Urinary bladder (tissue), 4 donors: Measurements from ENCODE around the gene FBXL2. TPM values are rescaled to one million over a fixed set of nuclear protein-coding genes. Genes with fewer than 3 reads are reported as not detected.

Experiments used
- DNase-seq: peaks from one replicate; pipeline ENCODE4 v3.0.0-alpha.2; 2015; ENCODE audit errors: extremely low spot score
- H3K27ac ChIP-seq: one replicate; pipeline ENCODE4 v1.5.1; 2013; ENCODE audit warnings: low read depth, mild to moderate bottlenecking, moderate library complexity
- H3K36me3 ChIP-seq: one replicate; pipeline ENCODE4 v1.6.1; 2013; ENCODE audit warnings: mild to moderate bottlenecking, moderate library complexity; ENCODE audit not compliant: insufficient read depth
- H3K4me1 ChIP-seq: one replicate; pipeline ENCODE4 v1.6.1; 2013; ENCODE audit warnings: mild to moderate bottlenecking, moderate library complexity; ENCODE audit not compliant: insufficient read depth
- H3K4me3 ChIP-seq: one replicate; pipeline ENCODE4 v1.5.1; 2013; ENCODE audit warnings: low read depth, low read length
- WGBS: extraction: QIAGEN DNeasy Blood & Tissue Kit; methylation state at CpG from one replicate; pipeline ENCODE4 v1.1.7; 2013; 5-methylcytosine and 5-hydroxymethylcytosine counted together
- polyA plus RNA-seq: library from polyadenylated mRNA; stranded (reverse); fragments of 200-250 nt; gene quantifications from one replicate; pipeline ENCODE4 v1.2.3, GENCODE V29; 2013
- total RNA-seq: library from RNA; depleted of rRNA; stranded (reverse); fragments of >200 nt; gene quantifications from one replicate; pipeline ENCODE4 v1.2.3, GENCODE V29; 2014
- donor health status: healthy with polysubstance abuse.
- donor health status: healthy.

Gene FBXL2
- total and polyA plus RNA-seq, 2 donors: 5.2 to 15.1 TPM

- no peaks in the 10 kb centered on the region for H3K4me1 ChIP-seq
- H3K36me3 ChIP-seq: no peaks in the 10 kb centered on the region
- H3K4me3 ChIP-seq: no peak overlapping the region
- H3K27ac ChIP-seq: no peak overlapping the region
- DNase-seq: no peak
- WGBS: 96% methylated on average over 12 of the region's 12 CpGs
Observed at GRCh38 chr3:33383951-33384350, 106.7 kb downstream of the FBXL2 start.

DNA sequence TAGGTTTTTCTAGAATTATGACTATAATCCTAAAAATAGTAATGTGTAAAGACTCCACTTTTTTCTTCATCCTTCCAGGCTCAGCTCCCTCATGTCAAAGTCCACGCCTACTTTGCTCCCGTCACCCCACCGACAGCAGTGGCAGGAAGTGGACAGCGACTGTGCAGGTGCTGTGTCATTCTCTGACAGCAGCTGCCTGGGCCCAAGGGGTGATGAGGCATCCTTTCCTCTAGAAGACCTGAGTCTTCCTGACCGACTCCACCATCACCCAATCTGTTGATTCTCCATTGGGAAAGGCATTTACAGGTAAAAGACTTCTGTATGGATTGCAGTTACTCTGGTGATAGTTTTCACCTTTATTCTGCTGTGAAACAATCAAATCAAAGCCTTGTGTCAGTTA is 108.2 kb downstream of the FBXL2 start:
- Histone ChIP-seq H3K4me1 (no peaks in the 10 kb centered on the region), H3K4me3 (no peak overlapping the region), H3K36me3 (peaks cover under 1% of the 10 kb centered on the region), H3K27ac (no peak overlapping the region)
- no peak for DNase-seq
- 78% methylated on average over 5 of the region's 5 CpGs for WGBS

- H3K36me3 ChIP-seq: peaks cover 2% of the 10 kb centered on the region
- no peak overlapping the region for H3K4me3 ChIP-seq
- WGBS: 32% methylated on average over 1 of the region's 1 CpG
- H3K4me1 ChIP-seq: no peaks in the 10 kb centered on the region
- no peak for DNase-seq
- no peak overlapping the region for H3K27ac ChIP-seq
Observed at GRCh38 chr3:33386631-33387030, 109.4 kb downstream of the FBXL2 start.

DNA sequence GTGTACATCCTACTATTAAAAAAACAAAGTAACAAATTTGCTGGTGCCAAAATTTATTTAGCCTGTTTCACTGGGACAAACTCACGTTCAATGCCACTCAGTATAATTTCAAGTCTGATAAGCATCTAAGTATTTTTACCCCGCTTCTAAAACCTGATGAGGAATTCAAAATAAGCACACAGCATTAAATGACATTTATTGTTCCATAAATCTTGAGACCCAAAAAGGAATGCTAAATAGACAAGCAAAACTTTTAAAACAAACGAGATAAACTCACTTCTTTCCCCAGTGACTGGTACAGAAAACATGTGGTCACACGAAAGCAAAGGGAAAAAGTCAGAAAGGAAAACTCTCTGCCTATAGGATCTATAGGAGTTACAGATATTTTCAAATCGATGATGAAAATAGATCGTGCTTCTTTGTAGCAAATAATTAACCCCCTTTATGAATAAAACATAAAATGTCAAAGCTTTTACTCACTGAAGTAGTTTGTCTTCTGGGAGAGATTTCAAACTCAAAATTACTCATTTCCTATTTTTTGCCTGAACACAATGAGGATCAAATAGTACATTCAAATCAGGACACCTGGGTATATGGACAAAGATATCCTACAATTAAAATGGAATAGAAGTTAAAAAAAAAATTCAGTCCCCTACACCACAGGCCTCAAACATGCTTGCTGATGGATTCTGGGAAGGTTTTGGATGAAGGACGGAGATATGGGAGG is 111.3 kb downstream of the FBXL2 start:
- 51% methylated on average over 7 of the region's 7 CpGs for WGBS
- DNase-seq: no peak
- no peak overlapping the region for H3K4me3 ChIP-seq
- no peak overlapping the region for H3K27ac ChIP-seq
- H3K4me1 ChIP-seq: no peaks in the 10 kb centered on the region
- H3K36me3 ChIP-seq: peaks cover 2% of the 10 kb centered on the region

- DNase-seq: no peak
- H3K27ac ChIP-seq: no peak overlapping the region
- H3K36me3 ChIP-seq: peaks cover 5% of the 10 kb centered on the region
- H3K4me3 ChIP-seq: no peak overlapping the region
- no peaks in the 10 kb centered on the region for H3K4me1 ChIP-seq
- 73% methylated on average over 4 of the region's 4 CpGs for WGBS
Observed at GRCh38 chr3:33389908-33390307, 112.7 kb downstream of the FBXL2 start.

- H3K4me1 ChIP-seq: no peaks in the 10 kb centered on the region
- WGBS: 88% methylated on average over 8 of the region's 8 CpGs
- no peak overlapping the region for H3K27ac ChIP-seq
- peaks cover 5% of the 10 kb centered on the region for H3K36me3 ChIP-seq
- no peak for DNase-seq
- no peak overlapping the region for H3K4me3 ChIP-seq
Observed at GRCh38 chr3:33391255-33391995, 114.2 kb downstream of the FBXL2 start.

DNA sequence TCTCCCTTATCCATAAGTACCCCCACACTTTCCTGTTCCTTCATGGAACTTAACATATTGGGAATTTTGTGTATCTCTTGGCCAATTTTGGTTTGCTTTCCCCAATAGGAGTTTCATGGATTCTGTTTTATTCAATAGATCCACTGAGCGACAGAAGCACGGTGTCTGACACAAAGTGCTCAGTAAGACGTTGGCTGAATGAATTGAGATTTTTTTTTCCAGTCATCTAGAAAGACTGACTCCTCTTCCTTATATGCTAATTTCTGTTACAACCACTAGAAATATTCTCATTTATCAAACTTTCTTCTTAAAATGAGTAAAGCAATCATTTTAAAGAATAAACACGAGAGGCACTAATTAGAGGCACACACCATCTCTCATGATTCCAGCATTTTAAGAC is 114.9 kb downstream of the FBXL2 start:
- Histone ChIP-seq H3K27ac (no peak overlapping the region), H3K4me1 (no peaks in the 10 kb centered on the region), H3K4me3 (no peak overlapping the region), H3K36me3 (peaks cover 5% of the 10 kb centered on the region)
- WGBS: 94% methylated on average over 4 of the region's 4 CpGs
- no peak for DNase-seq

DNA sequence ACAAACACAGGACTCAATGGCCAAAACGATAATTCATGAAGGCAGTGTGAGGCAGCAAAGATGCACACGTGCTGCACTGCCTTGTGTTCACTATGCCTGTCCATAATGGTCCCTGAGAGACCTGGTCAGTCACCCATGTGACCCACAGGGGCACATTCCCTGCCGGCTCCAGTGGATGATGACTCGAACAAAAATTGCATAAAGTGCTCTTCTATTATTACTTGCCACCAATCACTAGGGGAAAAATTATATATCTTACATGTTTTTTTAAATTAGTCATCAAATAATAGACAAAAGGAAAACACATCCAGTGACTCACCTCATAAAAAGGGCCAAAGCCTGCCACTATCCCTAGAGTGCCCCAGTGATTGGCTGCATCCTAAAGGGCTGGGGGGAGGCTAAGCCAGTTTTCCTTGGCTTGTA is 115.5 kb downstream of the FBXL2 start:
- H3K36me3 ChIP-seq: peaks cover 7% of the 10 kb centered on the region
- no peak overlapping the region for H3K27ac ChIP-seq
- DNase-seq: no peak
- WGBS: 65% methylated on average over 4 of the region's 4 CpGs
- H3K4me3 ChIP-seq: no peak overlapping the region
- H3K4me1 ChIP-seq: no peaks in the 10 kb centered on the region

- H3K36me3 ChIP-seq: peaks cover 9% of the 10 kb centered on the region
- DNase-seq: no peak
- H3K4me3 ChIP-seq: no peak overlapping the region
- no peak overlapping the region for H3K27ac ChIP-seq
- WGBS: 84% methylated on average over 1 of the region's 1 CpG
- no peaks in the 10 kb centered on the region for H3K4me1 ChIP-seq
Observed at GRCh38 chr3:33394403-33395054, 117.3 kb downstream of the FBXL2 start.

GRCh38 chr3:33395900-33396299 is 118.7 kb downstream of the FBXL2 start:
- WGBS: 87% methylated on average over 7 of the region's 7 CpGs
- Histone ChIP-seq H3K4me1 (no peaks in the 10 kb centered on the region), H3K27ac (no peak overlapping the region), H3K4me3 (no peak overlapping the region), H3K36me3 (peaks cover 9% of the 10 kb centered on the region)
- DNase-seq: no peak

DNA sequence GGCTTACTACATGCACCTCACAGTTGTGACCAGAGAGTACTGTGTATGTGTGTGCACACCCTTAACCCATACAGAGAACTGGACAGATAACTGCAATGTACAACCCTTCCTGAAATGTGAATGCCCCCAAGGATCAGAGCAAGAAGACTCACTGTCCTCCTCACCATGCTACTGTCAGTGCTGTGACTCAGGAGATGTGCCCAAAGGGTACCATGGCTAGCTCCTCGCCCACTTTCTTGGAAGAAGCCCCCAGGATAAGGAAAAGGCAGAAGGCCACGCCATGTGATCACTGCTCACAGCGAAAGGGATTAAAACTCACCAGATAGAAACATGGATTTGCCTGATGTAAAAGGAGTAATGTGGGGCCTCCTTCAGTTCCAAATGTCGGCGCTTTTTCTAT is 121.2 kb downstream of the FBXL2 start:
- no peak overlapping the region for H3K27ac ChIP-seq
- H3K4me3 ChIP-seq: no peak overlapping the region
- 93% methylated on average over 5 of the region's 5 CpGs for WGBS
- no peaks in the 10 kb centered on the region for H3K4me1 ChIP-seq
- DNase-seq: no peak
- peaks cover 10% of the 10 kb centered on the region for H3K36me3 ChIP-seq

DNA sequence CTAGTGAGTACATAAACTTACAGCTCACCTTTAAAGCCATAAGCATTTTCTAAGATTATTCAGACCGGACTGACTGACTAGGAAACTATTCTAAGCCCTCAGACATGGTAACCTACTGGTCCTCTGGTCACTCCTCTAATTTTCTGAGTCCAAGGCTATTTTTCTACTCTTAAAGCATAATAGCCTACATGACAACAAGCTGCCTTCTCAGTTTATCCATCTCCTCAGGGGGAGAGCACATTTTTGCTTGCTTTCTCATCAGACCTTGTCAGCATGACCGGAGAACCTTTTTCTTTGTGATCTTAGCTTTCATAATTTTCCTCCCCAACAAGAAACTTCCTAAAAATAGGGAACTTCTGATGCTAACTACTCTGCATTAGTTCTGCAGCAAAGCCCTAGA is 124.5 kb downstream of the FBXL2 start:
- Histone ChIP-seq H3K4me3 (no peak overlapping the region), H3K27ac (no peak overlapping the region), H3K36me3 (peaks cover 7% of the 10 kb centered on the region), H3K4me1 (no peaks in the 10 kb centered on the region)
- no peak for DNase-seq
- WGBS: 89% methylated on average over 2 of the region's 2 CpGs

DNA sequence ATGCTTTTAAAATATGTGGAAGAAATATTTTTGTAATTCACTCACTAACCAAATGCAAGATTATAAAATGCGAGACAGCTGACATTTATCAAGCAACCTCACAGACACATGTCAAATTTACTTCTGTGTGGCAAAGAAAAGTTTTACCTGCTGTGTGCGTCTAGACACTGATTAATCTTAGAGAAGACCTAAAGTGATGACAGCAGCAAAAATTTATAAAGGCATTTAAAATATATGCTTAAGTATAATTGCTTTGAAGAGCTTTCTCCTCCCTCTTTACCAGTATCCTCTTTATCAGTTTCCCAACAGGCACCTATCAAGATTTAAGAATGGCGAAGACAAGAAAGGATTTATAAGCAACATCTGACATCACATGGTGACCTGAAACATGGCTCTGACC is 125.7 kb downstream of the FBXL2 start:
- H3K36me3 ChIP-seq: peaks cover 5% of the 10 kb centered on the region
- H3K27ac ChIP-seq: no peak overlapping the region
- no peak overlapping the region for H3K4me3 ChIP-seq
- no peak for DNase-seq
- 91% methylated on average over 3 of the region's 3 CpGs for WGBS
- H3K4me1 ChIP-seq: no peaks in the 10 kb centered on the region

DNA sequence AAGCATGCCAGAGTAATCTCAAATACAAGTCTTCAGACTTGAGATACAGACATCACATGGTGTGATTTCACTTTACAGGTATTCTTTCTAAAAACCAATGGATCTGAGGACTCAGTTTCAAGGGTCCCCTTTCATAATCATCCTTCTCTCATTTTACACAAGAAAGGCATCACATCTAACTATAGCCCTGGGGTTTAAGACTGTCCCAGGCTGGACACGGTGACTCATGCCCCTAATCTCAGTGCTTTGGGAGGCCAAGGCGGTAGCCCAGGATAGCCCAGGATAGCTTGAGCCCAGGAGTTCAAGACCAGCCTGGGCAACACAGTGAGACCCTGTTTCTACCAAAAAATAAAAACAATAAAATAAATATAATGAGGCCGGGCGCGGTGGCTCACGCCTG is 126.5 kb downstream of the FBXL2 start:
- Histone ChIP-seq H3K4me3 (no peak overlapping the region), H3K27ac (no peak overlapping the region), H3K36me3 (peaks cover 7% of the 10 kb centered on the region), H3K4me1 (no peaks in the 10 kb centered on the region)
- no peak for DNase-seq
- 96% methylated on average over 6 of the region's 6 CpGs for WGBS
